COLO829 (cell line): ENCODE data around the gene TIE1.

ENCODE experiments used
- DNase-seq: peaks from one replicate; pipeline ENCODE4 v3.0.0; 2012; ENCODE audit warnings: low spot score

The TIE1 gene

GRCh38 chr1:43312663-43313515 is 12.1 kb downstream of the TIE1 start:
- no peak for DNase-seq

GRCh38 chr1:43313771-43314170 is 13.0 kb downstream of the TIE1 start:
- DNase-seq, result no peak

- no peak for DNase-seq
Measured at GRCh38 chr1:43314233-43314632, 13.5 kb downstream of the TIE1 start.

GRCh38 chr1:43315481-43315880 is 14.7 kb downstream of the TIE1 start:
- DNase-seq, result no peak

GRCh38 chr1:43315963-43316737 is 15.4 kb downstream of the TIE1 start:
- DNase-seq, result no peak

- DNase-seq, result no peak
Measured at GRCh38 chr1:43316738-43317520, 16.1 kb downstream of the TIE1 start.

GRCh38 chr1:43317817-43318471 is 17.2 kb downstream of the TIE1 start:
- DNase-seq, result no peak

- no peak for DNase-seq
Measured at GRCh38 chr1:43318831-43319230, 18.0 kb downstream of the TIE1 start.

- DNase-seq, result no peak
Measured at GRCh38 chr1:43319288-43319687, 18.5 kb downstream of the TIE1 start.

- no peak for DNase-seq
Measured at GRCh38 chr1:43319766-43320165, 19.0 kb downstream of the TIE1 start.

GRCh38 chr1:43321331-43321891 is 20.6 kb downstream of the TIE1 start:
- DNase-seq, result no peak

- DNase-seq, result no peak
Measured at GRCh38 chr1:43322506-43322905, 21.7 kb downstream of the TIE1 start.

GRCh38 chr1:43324810-43325209 is 24.0 kb downstream of the TIE1 start:
- no peak for DNase-seq

GRCh38 chr1:43325381-43325780 is 24.6 kb downstream of the TIE1 start:
- DNase-seq, result no peak

- DNase-seq, result no peak
Measured at GRCh38 chr1:43327549-43328292, 26.9 kb downstream of the TIE1 start.

GRCh38 chr1:43329995-43330751 is 29.4 kb downstream of the TIE1 start:
- DNase-seq, result peak; percentile 46

GRCh38 chr1:43331688-43332087 is 30.9 kb downstream of the TIE1 start:
- DNase-seq, result no peak

GRCh38 chr1:43334453-43335205 is 33.8 kb downstream of the TIE1 start:
- DNase-seq, result no peak

GRCh38 chr1:43337588-43337987 is 36.8 kb downstream of the TIE1 start, which contains the start of gene MPL:
TSS of gene MPL (plus strand) at chr1:43337818. CDS start at chr1:43337849, 31 bp downstream.
- no peak for DNase-seq
